Colon (tissue), 2 donors: Measurements from ENCODE around the gene DIABLO.
"Not testable (repeated sequence)": the region's sequence is repeated elsewhere in the genome, so short reads cannot be mapped to it uniquely, and the experiment has no call there.

Source experiments
- FAIRE-seq: peaks from 2 replicates; lab custom pipeline; 2012; peaks lifted over from hg19 to GRCh38; lab: Jason Lieb, UNC
- donor health status: control.
- donor health status: control.

Gene DIABLO

DNA sequence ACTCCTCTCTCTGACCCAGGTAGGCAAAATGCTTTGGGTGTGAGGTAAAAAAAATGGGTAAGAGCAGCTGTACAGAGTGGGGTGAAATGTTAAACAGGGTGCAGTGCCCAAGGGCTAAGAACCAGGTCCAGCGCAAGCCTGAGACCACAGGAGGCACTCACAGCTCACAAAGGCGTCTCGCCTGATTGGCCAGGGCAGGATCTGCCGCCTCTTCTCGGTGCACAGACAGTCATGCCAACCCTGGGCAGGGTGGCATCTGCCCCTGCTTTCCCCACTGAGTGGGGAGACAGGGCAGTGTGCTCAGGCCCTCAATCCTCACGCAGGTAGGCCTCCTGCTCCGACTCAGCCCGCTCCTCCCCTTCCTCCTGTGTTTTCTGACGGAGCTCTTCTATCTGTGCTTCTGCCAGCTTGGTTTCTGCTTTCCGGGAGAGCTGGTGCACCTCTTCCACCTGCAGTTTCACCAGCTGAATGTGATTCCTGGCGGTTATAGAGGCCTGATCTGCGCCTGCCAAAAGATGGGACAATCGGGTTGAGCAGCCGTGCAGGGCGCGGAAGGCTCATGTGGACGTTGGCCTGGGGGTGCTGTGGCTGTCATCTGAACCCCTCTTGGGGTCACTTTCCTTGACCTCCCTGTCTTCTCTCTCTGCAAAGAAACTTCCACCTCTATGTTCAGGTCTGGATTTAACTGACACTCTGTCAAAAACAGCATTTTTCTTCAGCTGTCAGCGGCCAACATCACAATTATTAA lies 17.6 kb downstream of the DIABLO start:
- no peak for FAIRE-seq

- FAIRE-seq: no peak
Measured at GRCh38 chr12:122207391-122207790, 18.5 kb downstream of the DIABLO start.

GRCh38 chr12:122206976-122207375 lies 18.9 kb downstream of the DIABLO start:
- no peak for FAIRE-seq

- FAIRE-seq: no peak
Measured at GRCh38 chr12:122206111-122206881, 19.6 kb downstream of the DIABLO start.

- no peak for FAIRE-seq
Measured at GRCh38 chr12:122205053-122205925, 20.6 kb downstream of the DIABLO start.

DNA sequence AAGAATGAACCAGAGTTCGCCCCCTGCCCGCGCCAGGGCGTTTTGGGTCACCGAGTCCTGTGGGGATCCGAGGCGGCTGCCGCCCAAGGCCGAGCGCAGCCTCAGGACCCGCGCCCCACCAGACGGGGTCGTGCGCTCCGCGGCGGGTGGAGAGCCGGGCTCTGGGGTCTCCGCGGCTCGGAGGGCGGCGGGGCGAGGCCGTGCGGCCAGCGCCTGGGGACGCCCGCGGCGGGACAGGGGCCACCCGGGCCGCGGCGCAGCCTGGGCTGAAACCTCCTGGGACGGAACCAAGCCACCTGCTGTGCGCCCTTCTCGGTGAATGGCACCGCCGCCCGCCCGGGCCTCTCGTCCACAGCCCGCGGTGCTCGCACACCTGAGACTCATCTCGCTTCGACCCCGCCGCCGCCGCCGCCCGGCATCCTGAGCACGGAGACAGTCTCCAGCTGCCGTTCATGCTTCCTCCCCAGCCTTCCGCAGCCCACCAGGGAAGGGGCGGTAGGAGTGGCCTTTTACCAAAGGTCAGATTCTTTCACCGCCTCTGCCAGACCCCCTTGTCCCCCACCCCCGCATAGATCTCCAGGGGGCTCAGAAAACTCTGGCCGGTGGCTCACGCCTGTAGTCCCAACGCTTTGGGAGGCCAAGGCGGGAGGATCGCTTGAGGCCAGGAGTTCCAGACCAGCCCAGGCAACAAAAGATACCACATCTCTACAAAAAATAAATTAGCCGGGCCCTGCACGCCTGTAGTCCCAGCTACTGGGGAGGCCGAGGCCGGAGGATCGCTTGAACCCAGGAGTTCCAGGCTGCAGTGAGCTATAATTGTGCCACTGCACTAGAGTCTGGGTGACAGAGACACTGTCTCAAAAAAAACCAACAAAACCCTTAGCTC lies 21.4 kb downstream of the DIABLO start:
- FAIRE-seq: no peak

GRCh38 chr12:122203301-122204166 lies 22.3 kb downstream of the DIABLO start, which contains the start of gene B3GNT4:
Gene B3GNT4, plus strand, starts transcription at chr12:122203709. Its CDS starts 910 bp downstream, at chr12:122204619.
- FAIRE-seq: no peak

DNA sequence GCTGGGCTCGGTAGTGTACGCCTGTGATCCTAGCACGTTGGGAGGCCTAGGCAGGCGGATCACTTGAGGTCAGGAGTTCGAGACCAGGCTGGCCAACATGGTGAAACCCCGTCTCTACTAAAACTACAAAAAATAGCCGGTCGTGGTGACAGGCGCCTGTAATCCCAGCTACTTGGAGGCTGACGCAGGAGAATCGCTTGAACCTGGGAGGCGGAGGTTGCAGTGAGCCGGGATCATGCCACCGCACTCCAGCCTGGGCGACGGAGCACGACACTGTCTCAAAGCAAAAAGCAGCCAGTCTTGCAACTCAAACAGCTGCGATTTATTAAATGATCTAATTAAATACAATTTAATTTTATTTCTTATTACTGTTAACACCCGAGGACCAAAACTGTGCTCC lies 23.0 kb downstream of the DIABLO start:
- FAIRE-seq: not testable (repeated sequence)

- FAIRE-seq: no peak
Measured at GRCh38 chr12:122202017-122202416, 23.8 kb downstream of the DIABLO start.

GRCh38 chr12:122201381-122201780 lies 24.5 kb downstream of the DIABLO start:
- no peak for FAIRE-seq

- FAIRE-seq: no peak
Measured at GRCh38 chr12:122200541-122201175, 25.2 kb downstream of the DIABLO start.

GRCh38 chr12:122199484-122200355 lies 26.1 kb downstream of the DIABLO start:
- no peak for FAIRE-seq

DNA sequence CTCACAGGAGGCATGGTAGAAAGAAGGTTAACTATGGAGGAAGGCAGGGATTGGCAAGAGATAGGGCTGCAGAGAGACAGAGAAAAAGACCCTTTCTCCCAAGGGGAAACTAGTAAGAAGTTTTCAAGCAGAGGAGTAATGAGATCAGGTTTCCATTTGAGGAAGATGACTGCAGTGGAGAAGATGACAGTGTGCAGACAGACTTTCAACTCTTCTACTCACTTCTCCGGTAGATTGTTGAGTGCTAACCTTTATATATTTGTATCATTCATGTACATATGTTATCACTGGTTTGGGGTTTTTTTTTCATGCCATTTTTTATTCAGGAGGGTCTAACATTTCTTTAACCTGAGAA lies 28.3 kb downstream of the DIABLO start:
- FAIRE-seq: no peak

- FAIRE-seq: no peak
Measured at GRCh38 chr12:122195405-122195804, 30.4 kb downstream of the DIABLO start.

GRCh38 chr12:122194804-122195203 lies 31.0 kb downstream of the DIABLO start:
- no peak for FAIRE-seq

DNA sequence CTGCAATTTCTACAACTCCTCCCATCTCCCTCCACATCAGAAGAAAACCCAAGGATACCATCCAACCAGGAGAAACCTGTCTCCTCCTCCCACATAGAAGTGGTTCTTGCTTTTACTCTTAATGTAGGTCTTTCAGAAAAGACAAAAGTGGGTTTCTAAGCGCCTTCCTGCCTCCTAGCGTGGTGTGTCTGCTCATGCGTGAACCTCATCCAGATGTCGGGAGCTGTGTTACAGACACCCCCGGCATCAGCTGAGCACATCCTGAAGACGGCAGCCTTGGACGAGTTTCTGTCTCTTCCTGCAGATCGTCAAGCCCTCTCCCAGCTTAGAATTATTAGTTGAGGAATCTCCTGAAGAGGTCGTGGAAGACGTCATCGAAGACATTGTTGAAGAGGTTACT lies 33.4 kb downstream of the DIABLO start:
- FAIRE-seq: no peak

DNA sequence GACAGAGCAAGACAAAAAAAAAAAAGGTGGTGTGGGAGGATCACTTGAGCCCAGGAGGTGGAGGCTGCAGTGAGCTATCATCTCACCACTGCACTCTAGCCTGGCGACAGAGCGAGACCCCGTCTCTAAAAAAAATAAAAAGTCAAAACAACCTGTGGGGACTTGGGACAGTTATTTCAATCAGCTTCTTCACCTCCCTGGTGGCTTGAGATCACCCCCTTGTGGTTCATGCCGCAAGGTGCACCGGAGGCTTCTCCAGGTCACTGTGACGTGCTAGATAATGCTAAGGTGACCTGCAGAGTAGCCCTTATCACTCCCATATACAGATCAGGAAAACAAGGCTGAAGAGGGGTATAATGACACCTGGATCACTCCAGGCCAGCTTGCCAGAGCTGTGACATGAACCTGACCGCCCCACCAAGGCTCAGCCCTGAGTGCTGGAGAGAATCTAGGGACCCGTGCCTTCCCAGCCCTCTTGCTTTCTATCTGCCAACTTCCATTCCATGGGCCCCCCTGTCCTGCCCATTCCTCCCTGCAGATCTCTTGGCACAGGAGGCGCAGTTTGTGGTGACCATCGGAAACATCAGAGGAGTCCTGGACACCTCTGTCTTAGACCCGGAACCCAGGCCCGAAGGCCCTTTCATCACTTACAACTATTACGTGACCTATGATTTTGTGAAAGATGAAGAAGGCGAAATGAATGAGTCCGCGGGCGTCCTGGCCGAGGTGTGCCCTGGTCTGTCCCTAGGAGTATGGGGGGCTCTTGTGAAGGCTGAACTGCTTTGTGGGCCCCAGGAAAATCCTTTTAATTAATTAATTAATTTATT lies 34.8 kb downstream of the DIABLO start:
- FAIRE-seq: no peak
